SU-DHL-6 (cell line): ENCODE results near the gene SOCS6.

Experiments
- H2AFZ ChIP-seq: fragments of 200-600 bp; sonication (generic); 2 replicates; pipeline ENCODE4 v1.6.1; 2014; ENCODE audit warnings: low read depth, mild to moderate bottlenecking, moderate library complexity, mixed read lengths, antibody characterized with exemption, low read length; ENCODE audit not compliant: severe bottlenecking
- H3F3A ChIP-seq: fragments of 200-600 bp; shearing (Covaris generic); 2 replicates; pipeline ENCODE4 v1.6.0; 2016; ENCODE audit warnings: antibody characterized with exemption, mild to moderate bottlenecking; ENCODE audit not compliant: insufficient read depth
- H3K27ac ChIP-seq: fragments of 200-600 bp; sonication (generic); 2 replicates; pipeline ENCODE4 v1.5.1; 2016; ENCODE audit warnings: low read depth, mild to moderate bottlenecking, low read length, moderate library complexity, mixed read lengths
- H3K27me3 ChIP-seq: fragments of 200-600 bp; sonication (generic), shearing (Covaris generic); 2 replicates; pipeline ENCODE4 v1.6.0; 2014; ENCODE audit warnings: mild to moderate bottlenecking, low read length
- H3K36me3 ChIP-seq: fragments of 200-600 bp; sonication (generic); 2 replicates; pipeline ENCODE4 v1.6.1; 2014; ENCODE audit warnings: mild to moderate bottlenecking, low read length, mixed read lengths
- H3K4me2 ChIP-seq: fragments of 300-600, 200-600 bp; shearing (Covaris generic), sonication (generic); 2 replicates; pipeline ENCODE4 v1.6.0; 2014; ENCODE audit warnings: low read length, low read depth, mild to moderate bottlenecking; ENCODE audit not compliant: poor library complexity, severe bottlenecking
- H3K4me3 ChIP-seq: fragments of 200-600 bp; sonication (generic); 2 replicates; pipeline ENCODE4 v1.5.1; 2014; ENCODE audit warnings: antibody characterized with exemption, low read length, mild to moderate bottlenecking, mixed read lengths; ENCODE audit not compliant: insufficient read depth, poor library complexity, severe bottlenecking
- H3K79me2 ChIP-seq: fragments of 200-600 bp; sonication (generic); 2 replicates; pipeline ENCODE4 v1.6.1; 2014; ENCODE audit warnings: mild to moderate bottlenecking, low read length, moderate library complexity; ENCODE audit not compliant: insufficient read depth
- H3K9ac ChIP-seq: fragments of 200-600 bp; sonication (generic); 2 replicates; pipeline ENCODE4 v1.7.0; 2014; ENCODE audit warnings: mild to moderate bottlenecking, low read length
- H3K9me2 ChIP-seq: fragments of 200-600 bp; sonication (generic); replicated peaks from 2 replicates; pipeline ENCODE4 v1.6.1; 2014; ENCODE audit warnings: low read length; ENCODE audit not compliant: insufficient read depth
- H3K9me3 ChIP-seq: fragments of 200-600 bp; sonication (generic); 2 replicates; pipeline ENCODE4 v1.6.1; 2014; ENCODE audit warnings: low read length, mixed read lengths; ENCODE audit not compliant: insufficient read depth
- H4K20me1 ChIP-seq: fragments of 200-600 bp; sonication (generic); 2 replicates; pipeline ENCODE4 v1.6.1; 2014; ENCODE audit warnings: low read depth, mild to moderate bottlenecking, antibody characterized with exemption, low read length, moderate library complexity, mixed read lengths
- EZH2phosphoT487 ChIP-seq: fragments of 200-600 bp; sonication (generic), shearing (Covaris generic); conservative IDR thresholded peaks from 2 replicates; pipeline ENCODE4 v1.6.1; 2018; ENCODE audit warnings: mild to moderate bottlenecking, antibody characterized with exemption, low read length, moderate library complexity, mixed read lengths
- TF ChIP-seq, protein P1 (sequence below): fragments of 200-600 bp; sonication (generic); IDR thresholded peaks from one replicate; pipeline ENCODE4 v1.5.1; 2017; ENCODE audit warnings: antibody characterized with exemption, mild to moderate bottlenecking, low read length, moderate library complexity; ENCODE audit not compliant: insufficient read depth, poor library complexity, severe bottlenecking

SOCS6 gene

DNA sequence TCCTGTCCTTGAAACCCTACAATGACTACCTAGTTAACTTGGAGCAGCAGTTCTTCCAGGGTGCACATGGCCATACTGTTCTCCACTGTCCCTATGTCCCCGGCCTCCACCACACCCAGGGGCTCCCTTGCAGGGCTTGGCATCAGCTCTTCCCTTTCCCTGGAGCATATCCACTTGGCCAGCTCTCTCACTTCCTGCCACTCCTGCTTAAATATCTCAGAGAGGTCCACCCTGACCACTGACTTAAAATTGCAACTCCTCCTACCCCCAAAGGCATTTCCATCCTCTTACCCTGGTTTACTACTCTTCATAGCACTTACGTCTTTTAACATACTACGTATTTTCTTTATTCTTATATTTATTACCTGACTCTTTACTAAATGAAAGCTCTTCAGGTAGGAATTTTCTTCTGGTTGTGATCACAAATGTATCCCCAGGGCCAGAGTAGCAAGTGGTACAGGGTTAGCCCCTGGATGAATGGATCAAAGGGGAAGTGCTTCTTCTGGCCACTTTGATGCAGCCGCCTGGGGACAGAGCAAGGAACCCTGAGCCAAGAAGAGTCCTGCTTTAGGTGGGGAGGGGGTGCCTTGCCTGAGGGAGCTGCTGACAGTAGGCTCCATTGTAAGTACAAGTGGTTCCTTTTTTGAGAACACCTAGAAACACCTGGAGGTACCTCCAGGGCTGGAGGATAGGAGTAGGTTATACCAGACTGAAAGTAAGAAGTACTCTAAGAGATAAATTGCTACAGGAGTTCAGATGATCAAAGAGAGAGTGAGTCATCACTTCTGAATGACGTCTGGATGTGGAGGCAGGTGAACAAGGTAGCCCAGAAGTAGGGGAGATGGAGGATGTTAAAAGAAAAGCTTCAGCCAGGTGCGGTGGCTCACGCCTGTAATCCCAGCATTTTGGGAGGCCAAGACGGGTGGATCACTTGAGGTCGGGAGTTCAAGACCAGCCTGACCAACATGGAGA, 82.2 kb downstream of the SOCS6 start:
- Histone ChIP-seq H3K9me2 (no peaks in the 10 kb centered on the region), H2AFZ (no peak overlapping the region), H4K20me1 (no peaks in the 10 kb centered on the region), H3K4me3 (no peak overlapping the region), H3K27me3 (no peaks in the 10 kb centered on the region), H3K79me2 (no peaks in the 10 kb centered on the region), H3K27ac (no peak overlapping the region), H3K36me3 (no peaks in the 10 kb centered on the region), H3F3A (no peaks in the 10 kb centered on the region), H3K9ac (no peak overlapping the region), H3K4me2 (no peak overlapping the region), H3K9me3 (no peaks in the 10 kb centered on the region)
- TF ChIP-seq, protein P1, sequence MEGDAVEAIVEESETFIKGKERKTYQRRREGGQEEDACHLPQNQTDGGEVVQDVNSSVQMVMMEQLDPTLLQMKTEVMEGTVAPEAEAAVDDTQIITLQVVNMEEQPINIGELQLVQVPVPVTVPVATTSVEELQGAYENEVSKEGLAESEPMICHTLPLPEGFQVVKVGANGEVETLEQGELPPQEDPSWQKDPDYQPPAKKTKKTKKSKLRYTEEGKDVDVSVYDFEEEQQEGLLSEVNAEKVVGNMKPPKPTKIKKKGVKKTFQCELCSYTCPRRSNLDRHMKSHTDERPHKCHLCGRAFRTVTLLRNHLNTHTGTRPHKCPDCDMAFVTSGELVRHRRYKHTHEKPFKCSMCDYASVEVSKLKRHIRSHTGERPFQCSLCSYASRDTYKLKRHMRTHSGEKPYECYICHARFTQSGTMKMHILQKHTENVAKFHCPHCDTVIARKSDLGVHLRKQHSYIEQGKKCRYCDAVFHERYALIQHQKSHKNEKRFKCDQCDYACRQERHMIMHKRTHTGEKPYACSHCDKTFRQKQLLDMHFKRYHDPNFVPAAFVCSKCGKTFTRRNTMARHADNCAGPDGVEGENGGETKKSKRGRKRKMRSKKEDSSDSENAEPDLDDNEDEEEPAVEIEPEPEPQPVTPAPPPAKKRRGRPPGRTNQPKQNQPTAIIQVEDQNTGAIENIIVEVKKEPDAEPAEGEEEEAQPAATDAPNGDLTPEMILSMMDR: no peak
- TF ChIP-seq EZH2phosphoT487: no peak

DNA sequence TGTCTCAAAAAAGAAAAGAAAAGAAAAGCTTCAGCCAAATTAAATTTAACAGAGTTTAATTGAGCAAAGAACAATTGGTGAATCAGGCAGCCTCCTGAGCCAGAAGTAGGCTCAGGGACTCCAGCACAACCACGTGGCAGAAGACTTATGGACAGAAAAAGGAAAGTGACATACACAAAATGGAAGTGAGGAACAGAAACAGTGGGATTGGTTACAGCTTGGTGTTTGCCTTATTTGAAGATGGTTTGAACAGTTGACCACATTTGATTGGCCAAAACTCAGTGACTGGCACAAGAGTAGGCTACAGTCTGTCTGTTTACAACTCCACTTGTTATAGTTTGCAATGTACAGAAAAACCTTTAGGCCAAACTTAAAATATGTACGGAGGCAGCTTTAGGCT, 83.1 kb downstream of the SOCS6 start:
- H3K4me2 ChIP-seq: no peak overlapping the region
- no peak for TF ChIP-seq EZH2phosphoT487
- TF ChIP-seq, protein P1: no peak
- no peaks in the 10 kb centered on the region for H3K36me3 ChIP-seq
- H2AFZ ChIP-seq: no peak overlapping the region
- H3K27ac ChIP-seq: no peak overlapping the region
- H3K9ac ChIP-seq: no peak overlapping the region
- no peaks in the 10 kb centered on the region for H3K79me2 ChIP-seq
- no peak overlapping the region for H3K4me3 ChIP-seq
- H4K20me1 ChIP-seq: no peaks in the 10 kb centered on the region
- no peaks in the 10 kb centered on the region for H3K27me3 ChIP-seq
- H3K9me2 ChIP-seq: no peaks in the 10 kb centered on the region
- no peaks in the 10 kb centered on the region for H3F3A ChIP-seq
- no peaks in the 10 kb centered on the region for H3K9me3 ChIP-seq

GRCh38 chr18:70372450-70373041, 83.7 kb downstream of the SOCS6 start:
- no peaks in the 10 kb centered on the region for H3K36me3 ChIP-seq
- H3K79me2 ChIP-seq: no peaks in the 10 kb centered on the region
- no peak for TF ChIP-seq EZH2phosphoT487
- TF ChIP-seq, protein P1: no peak
- H4K20me1 ChIP-seq: no peaks in the 10 kb centered on the region
- H3K27me3 ChIP-seq: no peaks in the 10 kb centered on the region
- no peaks in the 10 kb centered on the region for H3K9me2 ChIP-seq
- H3K27ac ChIP-seq: no peak overlapping the region
- H3K9ac ChIP-seq: no peak overlapping the region
- no peaks in the 10 kb centered on the region for H3F3A ChIP-seq
- no peak overlapping the region for H3K4me3 ChIP-seq
- H2AFZ ChIP-seq: no peak overlapping the region
- no peaks in the 10 kb centered on the region for H3K9me3 ChIP-seq
- H3K4me2 ChIP-seq: no peak overlapping the region
